GM23248 (cell line): ENCODE results near the gene CCR8. TPM values are rescaled to one million over a fixed set of nuclear protein-coding genes. Genes with fewer than 3 reads are reported as not detected.
"Not testable (repeated sequence)": the region's sequence is repeated elsewhere in the genome, so short reads cannot be mapped to it uniquely, and the experiment has no call there.

Source experiments
- DNase-seq: peaks from one replicate; pipeline ENCODE4 v3.0.0-alpha.2; 2015
- H2AFZ ChIP-seq: fragments of 200-600 bp; sonication (generic); 2 replicates; pipeline ENCODE4 v1.6.1; 2016; ENCODE audit warnings: antibody characterized with exemption
- H3F3A ChIP-seq: fragments of 200-600 bp; sonication (generic); 2 replicates; pipeline ENCODE4 v1.6.1; 2016; ENCODE audit warnings: mild to moderate bottlenecking, antibody characterized with exemption, mixed run types; ENCODE audit not compliant: insufficient read depth
- H3K27ac ChIP-seq: fragments of 200-600 bp; sonication (generic); 2 replicates; pipeline ENCODE4 v1.5.1; 2016; ENCODE audit warnings: mild to moderate bottlenecking
- H3K27me3 ChIP-seq: fragments of 200-600 bp; sonication (generic); replicated peaks from 2 replicates; pipeline ENCODE4 v1.6.1; 2016; ENCODE audit warnings: mild to moderate bottlenecking; ENCODE audit not compliant: insufficient read depth
- H3K36me3 ChIP-seq: fragments of 200-600 bp; sonication (generic); 2 replicates; pipeline ENCODE4 v1.6.1; 2016; ENCODE audit warnings: low read depth, mild to moderate bottlenecking
- H3K4me1 ChIP-seq: fragments of 200-600 bp; sonication (generic); 2 replicates; pipeline ENCODE4 v1.6.1; 2016; ENCODE audit warnings: mild to moderate bottlenecking; ENCODE audit not compliant: insufficient read depth
- H3K4me2 ChIP-seq: fragments of 200-600 bp; sonication (generic); one replicate; pipeline ENCODE4 v1.6.1; 2016; ENCODE audit warnings: mild to moderate bottlenecking; ENCODE audit not compliant: unreplicated experiment
- H3K4me3 ChIP-seq: fragments of 200-600 bp; sonication (generic); 2 replicates; pipeline ENCODE4 v1.5.1; 2016; ENCODE audit warnings: mild to moderate bottlenecking
- H3K79me2 ChIP-seq: fragments of 200-600 bp; sonication (generic); 2 replicates; pipeline ENCODE4 v1.6.1; 2016; ENCODE audit warnings: mild to moderate bottlenecking; ENCODE audit not compliant: insufficient read depth
- H3K9ac ChIP-seq: fragments of 200-600 bp; sonication (generic); 2 replicates; pipeline ENCODE4 v1.6.1; 2016; ENCODE audit warnings: mild to moderate bottlenecking
- H3K9me2 ChIP-seq: fragments of 200-600 bp; sonication (generic); 2 replicates; pipeline ENCODE4 v1.6.1; 2016; ENCODE audit warnings: mixed run types, mild to moderate bottlenecking, moderate library complexity; ENCODE audit not compliant: insufficient read depth
- H3K9me3 ChIP-seq: fragments of 200-600 bp; sonication (generic); one replicate; pipeline ENCODE4 v1.6.1; 2017; ENCODE audit warnings: low read depth
- H4K20me1 ChIP-seq: fragments of 200-600 bp; sonication (generic); 2 replicates; pipeline ENCODE4 v1.6.0; 2016; ENCODE audit not compliant: insufficient read depth
- EZH2 ChIP-seq: fragments of 200-600 bp; sonication (generic); IDR thresholded peaks from 2 replicates; pipeline ENCODE4 v1.6.1; 2018; ENCODE audit warnings: antibody characterized with exemption, mild to moderate bottlenecking; ENCODE audit not compliant: insufficient read depth, poor library complexity, severe bottlenecking
- EZH2phosphoT487 ChIP-seq: fragments of 200-600 bp; sonication (generic); IDR thresholded peaks from 2 replicates; pipeline ENCODE4 v1.6.1; 2018; ENCODE audit warnings: antibody characterized with exemption, moderate library complexity, mild to moderate bottlenecking, low read depth; ENCODE audit not compliant: insufficient read depth
- WGBS, 2 experiments: methylation state at CpG; one replicate each; pipeline ENCODE4 v1.1.6; 2015 to 2017; ENCODE audit warnings: low lambda C conversion rate in 2 of 2, low coverage in 1 of 2; ENCODE audit errors: missing lambda C conversion rate in 2 of 2; 5-methylcytosine and 5-hydroxymethylcytosine counted together
- in situ Hi-C: fragments of 300-500 bp; cut with MboI; formaldehyde crosslinking; loops from 2 replicates; pipeline ENCODE4 v1.15.0; 2020
- polyA plus RNA-seq: library from polyadenylated mRNA; unstranded; fragments of >200 nt; fragmentation: Nextera tagmentation; extraction: Ambion mirVana; gene quantifications from 2 replicates; pipeline ENCODE4 v1.2.1, GENCODE V29; 2016
- total RNA-seq: library from RNA; depleted of rRNA; stranded (reverse); fragments of >200 nt; shearing (Covaris generic); gene quantifications from 2 replicates; pipeline ENCODE4 v1.2.3, GENCODE V29; 2014

CCR8 gene
- total and polyA plus RNA-seq, 2 experiments from 2014 or later, result not detected

DNA sequence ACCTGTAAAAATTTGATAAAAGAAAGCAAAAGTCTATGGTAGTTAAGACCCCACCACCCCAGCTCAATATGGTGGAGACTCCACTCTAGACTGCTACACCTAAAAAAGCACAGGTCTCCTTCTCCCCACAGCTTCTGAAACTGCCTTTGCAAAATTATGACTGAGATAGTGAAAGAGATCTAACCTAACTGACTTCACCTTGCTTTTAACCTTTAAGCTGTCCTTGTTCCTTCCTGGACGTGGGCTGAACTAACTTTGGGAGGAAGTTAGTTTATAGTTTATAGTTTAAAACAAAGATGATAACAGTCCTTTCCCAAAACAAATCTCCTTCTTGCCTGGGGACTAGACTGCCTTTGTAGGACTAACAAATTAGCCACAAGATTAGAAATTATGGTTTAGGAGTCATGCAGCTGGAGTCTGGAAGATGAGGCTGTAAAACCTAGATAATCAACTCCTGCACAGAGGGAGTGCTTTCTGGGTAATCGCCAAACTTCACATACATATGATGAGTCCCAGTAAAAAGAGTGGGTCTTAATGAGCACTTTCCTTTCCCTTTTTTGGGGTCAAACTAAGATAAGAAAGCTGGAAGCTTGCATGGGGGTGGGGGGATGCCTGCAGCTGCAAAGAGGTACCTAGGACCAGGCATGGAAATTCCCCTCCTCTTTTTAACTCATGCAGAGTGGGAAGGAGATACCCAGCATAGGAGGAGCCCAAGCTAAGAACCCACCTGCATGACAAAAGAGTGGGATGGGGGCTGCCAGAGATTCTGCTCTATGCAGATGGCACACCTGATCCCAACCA, 17.5 kb downstream of the CCR8 start:
- Histone ChIP-seq H3K79me2 (no peaks in the 10 kb centered on the region), H3K27me3 (no peaks in the 10 kb centered on the region), H4K20me1 (no peaks in the 10 kb centered on the region), H3K36me3 (no peaks in the 10 kb centered on the region), H3K4me3 (no peak overlapping the region), H3K9me3 (no peaks in the 10 kb centered on the region), H3K9ac (no peak overlapping the region), H3K27ac (no peak overlapping the region), H3K4me2 (no peak overlapping the region), H3K4me1 (no peaks in the 10 kb centered on the region), H3F3A (no peaks in the 10 kb centered on the region), H3K9me2 (no peaks in the 10 kb centered on the region), H2AFZ (no peak overlapping the region)
- no peak for DNase-seq
- 10 to 16% methylated on average over 2 of the region's 2 CpGs for WGBS, 2 experiments
- TF ChIP-seq EZH2 (no peak), EZH2phosphoT487 (no peak)
- in situ Hi-C loops, result no loop called here

DNA sequence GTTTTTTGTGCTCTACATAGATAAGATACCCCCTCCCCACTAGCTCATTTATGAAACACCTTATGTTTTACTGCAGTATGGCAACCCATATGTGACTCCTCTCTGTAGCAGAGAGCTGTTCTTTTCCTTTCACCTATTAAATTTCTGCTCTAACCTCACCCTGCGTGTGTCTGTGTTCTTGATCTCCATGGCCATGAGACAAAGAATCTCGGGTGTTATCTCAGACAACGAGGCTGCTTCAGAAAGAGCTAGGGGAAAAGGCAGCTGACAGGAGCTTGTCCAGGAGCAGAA, 18.0 kb downstream of the CCR8 start:
- no peaks in the 10 kb centered on the region for H3K9me3 ChIP-seq
- TF ChIP-seq EZH2 (no peak), EZH2phosphoT487 (no peak)
- no peaks in the 10 kb centered on the region for H3F3A ChIP-seq
- no peaks in the 10 kb centered on the region for H4K20me1 ChIP-seq
- DNase-seq, result no peak
- no peaks in the 10 kb centered on the region for H3K36me3 ChIP-seq
- H3K27ac ChIP-seq, result no peak overlapping the region
- no peak overlapping the region for H2AFZ ChIP-seq
- no peak overlapping the region for H3K4me3 ChIP-seq
- H3K4me1 ChIP-seq, result no peaks in the 10 kb centered on the region
- H3K9ac ChIP-seq, result no peak overlapping the region
- no peaks in the 10 kb centered on the region for H3K79me2 ChIP-seq
- in situ Hi-C loops, result no loop called here
- H3K9me2 ChIP-seq, result no peaks in the 10 kb centered on the region
- 1 to 2% methylated on average over 3 of the region's 3 CpGs for WGBS, 2 experiments
- no peak overlapping the region for H3K4me2 ChIP-seq
- no peaks in the 10 kb centered on the region for H3K27me3 ChIP-seq

GRCh38 chr3:39349080-39349479, 19.6 kb downstream of the CCR8 start:
- DNase-seq, result no peak

DNA sequence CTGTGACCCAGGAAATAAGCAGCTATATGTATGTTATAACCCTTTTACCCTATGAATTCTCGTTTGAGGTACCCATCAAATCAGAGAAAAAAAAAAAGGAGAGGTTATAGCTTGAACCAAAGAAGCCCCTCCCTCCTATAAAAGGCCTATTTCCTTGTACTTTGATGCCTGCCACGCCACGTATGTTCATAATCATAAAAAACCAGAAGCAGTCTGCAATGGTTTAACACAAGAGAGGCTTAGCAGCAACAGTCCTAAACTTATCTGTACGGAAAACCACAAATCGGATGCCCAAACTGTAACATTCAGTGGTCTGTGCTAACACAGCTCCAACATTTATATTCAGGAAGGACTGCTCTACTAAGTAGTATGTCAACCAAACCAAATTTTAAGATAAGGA, 21.2 kb downstream of the CCR8 start:
- H3K36me3 ChIP-seq, result no peaks in the 10 kb centered on the region
- no peaks in the 10 kb centered on the region for H3K4me1 ChIP-seq
- H3F3A ChIP-seq, result no peaks in the 10 kb centered on the region
- no peaks in the 10 kb centered on the region for H3K9me2 ChIP-seq
- H2AFZ ChIP-seq, result no peak overlapping the region
- DNase-seq, result no peak
- TF ChIP-seq EZH2 (no peak), EZH2phosphoT487 (no peak)
- H3K27me3 ChIP-seq, result no peaks in the 10 kb centered on the region
- whole genome bisulfite sequencing, 2 experiments, result 20 to 21% methylated on average over 5 of the region's 5 CpGs
- in situ Hi-C loops, result no loop called here
- H3K79me2 ChIP-seq, result no peaks in the 10 kb centered on the region
- no peak overlapping the region for H3K27ac ChIP-seq
- no peak overlapping the region for H3K9ac ChIP-seq
- H3K4me2 ChIP-seq, result no peak overlapping the region
- no peak overlapping the region for H3K4me3 ChIP-seq
- no peaks in the 10 kb centered on the region for H3K9me3 ChIP-seq
- no peaks in the 10 kb centered on the region for H4K20me1 ChIP-seq

More at GRCh38 chr3:39349080-39349479, 19.6 kb downstream of the CCR8 start:
- H3K4me3 ChIP-seq, result no peak overlapping the region
- H3K9me2 ChIP-seq, result no peaks in the 10 kb centered on the region
- no peak overlapping the region for H3K9ac ChIP-seq
- TF ChIP-seq EZH2 (no peak), EZH2phosphoT487 (no peak)
- no peak overlapping the region for H3K4me2 ChIP-seq
- H3K36me3 ChIP-seq, result no peaks in the 10 kb centered on the region
- in situ Hi-C loops, result no loop called here
- no peaks in the 10 kb centered on the region for H3K79me2 ChIP-seq
- H3F3A ChIP-seq, result no peaks in the 10 kb centered on the region
- H3K9me3 ChIP-seq, result no peaks in the 10 kb centered on the region
- H2AFZ ChIP-seq, result no peak overlapping the region
- no peaks in the 10 kb centered on the region for H4K20me1 ChIP-seq
- H3K4me1 ChIP-seq, result no peaks in the 10 kb centered on the region
- H3K27me3 ChIP-seq, result no peaks in the 10 kb centered on the region
- 11 to 15% methylated on average over 3 of the region's 3 CpGs for WGBS, 2 experiments
- no peak overlapping the region for H3K27ac ChIP-seq

DNA sequence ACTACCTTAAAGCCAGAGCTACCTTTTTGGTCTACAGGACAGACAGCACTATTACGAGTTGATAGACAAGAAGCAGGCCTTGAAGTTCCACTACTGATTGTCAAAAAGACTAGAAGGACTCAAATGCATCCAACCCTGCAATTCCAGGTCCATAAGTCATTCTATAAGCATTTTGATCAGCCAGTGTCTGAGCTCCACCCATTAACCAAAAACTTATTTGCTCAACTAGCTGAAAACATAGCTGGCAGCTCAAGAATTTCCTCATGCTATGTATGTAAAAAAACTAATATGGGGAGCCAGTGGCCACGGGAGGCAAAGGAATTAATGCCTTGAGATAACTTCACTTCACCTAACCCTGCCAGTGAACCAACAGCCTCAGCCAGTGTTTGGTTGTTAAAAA, 21.6 kb downstream of the CCR8 start:
- H3F3A ChIP-seq, H3K4me2 ChIP-seq, H3K36me3 ChIP-seq, H3K9me2 ChIP-seq, in situ Hi-C loops, H3K27ac ChIP-seq, H3K9me3 ChIP-seq, H3K27me3 ChIP-seq, H3K4me1 ChIP-seq, H3K79me2 ChIP-seq, H2AFZ ChIP-seq, H3K4me3 ChIP-seq, DNase-seq, H3K9ac ChIP-seq, H4K20me1 ChIP-seq: not testable (repeated sequence)
- whole genome bisulfite sequencing, 2 experiments, result 9 to 10% methylated on average over 2 of the region's 2 CpGs

DNA sequence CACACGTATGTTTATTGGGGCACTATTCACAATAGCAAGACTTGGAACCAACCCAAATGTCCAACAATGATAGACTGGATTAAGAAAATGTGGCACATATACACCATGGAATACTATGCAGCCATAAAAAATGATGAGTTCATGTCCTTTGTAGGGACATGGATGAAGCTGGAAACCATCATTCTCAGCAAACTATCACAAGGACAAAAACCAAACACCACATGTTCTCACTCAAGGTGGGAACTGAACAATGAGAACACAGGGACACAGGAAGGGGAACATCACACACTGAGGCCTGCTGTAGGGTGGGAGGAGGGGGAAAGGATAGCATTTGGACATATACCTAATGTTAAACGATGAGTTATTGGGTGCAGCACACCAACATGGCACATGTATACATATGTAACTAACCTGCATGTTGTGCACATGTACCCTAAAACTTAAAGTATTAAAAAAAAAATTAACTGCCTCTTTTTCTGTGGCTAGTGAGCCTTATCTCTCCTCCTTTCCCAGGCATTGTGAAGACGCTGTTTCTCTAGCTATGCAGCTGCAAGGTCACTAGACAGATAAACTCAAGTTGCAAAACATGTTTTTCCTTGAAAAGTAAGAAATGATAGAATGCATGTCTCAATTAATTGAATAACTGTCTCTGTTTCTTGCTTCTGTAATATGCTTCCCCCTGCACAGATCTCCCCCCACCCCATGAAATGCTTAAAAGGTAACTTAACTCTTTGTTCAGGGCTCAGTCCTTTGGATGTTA, 23.8 kb downstream of the CCR8 start:
- DNase-seq, in situ Hi-C loops, H3K36me3 ChIP-seq: not testable (repeated sequence)

More for the DNA sequence above, 23.8 kb downstream of the CCR8 start:
- not testable (repeated sequence) for H3K4me2 ChIP-seq, H3K27me3 ChIP-seq, H3F3A ChIP-seq, H3K9me3 ChIP-seq, H2AFZ ChIP-seq, H4K20me1 ChIP-seq, H3K79me2 ChIP-seq, H3K4me1 ChIP-seq, H3K9me2 ChIP-seq, H3K9ac ChIP-seq, H3K4me3 ChIP-seq, H3K27ac ChIP-seq
- WGBS, 2 experiments, result 31 to 41% methylated on average over 3 of the region's 3 CpGs
